Kidney epithelial cell (primary cell): Measurements from ENCODE around the gene ANAPC2. TPM values are rescaled to one million over a fixed set of nuclear protein-coding genes. Genes with fewer than 3 reads are reported as not detected.

Experiments
- DNase-seq: peaks from one replicate; pipeline ENCODE4 v3.0.0-alpha.2; 2010; ENCODE audit warnings: low read depth
- H3K27me3 ChIP-seq: 2 replicates; pipeline ENCODE4 v1.6.0; 2011; ENCODE audit warnings: low read length; ENCODE audit not compliant: control insufficient read depth, insufficient read depth
- H3K36me3 ChIP-seq: 2 replicates; pipeline ENCODE4 v1.5.1; 2011; ENCODE audit warnings: low read length; ENCODE audit not compliant: control insufficient read depth, insufficient read depth
- H3K4me3 ChIP-seq: 2 replicates; pipeline ENCODE4 v1.5.1; 2011; ENCODE audit warnings: low read depth, mild to moderate bottlenecking, control low read depth, low read length
- CTCF ChIP-seq: IDR thresholded peaks from 2 replicates; pipeline ENCODE4 v1.5.1; 2011; ENCODE audit warnings: mild to moderate bottlenecking, moderate library complexity, low read length, control low read depth, inconsistent platforms; ENCODE audit not compliant: insufficient read depth, poor library complexity, severe bottlenecking
- total RNA-seq: library from RNA; depleted of rRNA; stranded (reverse); fragments of >200 nt; gene quantifications from 2 replicates; pipeline ENCODE4 v1.2.3, GENCODE V29; 2015

Gene ANAPC2, protein sequence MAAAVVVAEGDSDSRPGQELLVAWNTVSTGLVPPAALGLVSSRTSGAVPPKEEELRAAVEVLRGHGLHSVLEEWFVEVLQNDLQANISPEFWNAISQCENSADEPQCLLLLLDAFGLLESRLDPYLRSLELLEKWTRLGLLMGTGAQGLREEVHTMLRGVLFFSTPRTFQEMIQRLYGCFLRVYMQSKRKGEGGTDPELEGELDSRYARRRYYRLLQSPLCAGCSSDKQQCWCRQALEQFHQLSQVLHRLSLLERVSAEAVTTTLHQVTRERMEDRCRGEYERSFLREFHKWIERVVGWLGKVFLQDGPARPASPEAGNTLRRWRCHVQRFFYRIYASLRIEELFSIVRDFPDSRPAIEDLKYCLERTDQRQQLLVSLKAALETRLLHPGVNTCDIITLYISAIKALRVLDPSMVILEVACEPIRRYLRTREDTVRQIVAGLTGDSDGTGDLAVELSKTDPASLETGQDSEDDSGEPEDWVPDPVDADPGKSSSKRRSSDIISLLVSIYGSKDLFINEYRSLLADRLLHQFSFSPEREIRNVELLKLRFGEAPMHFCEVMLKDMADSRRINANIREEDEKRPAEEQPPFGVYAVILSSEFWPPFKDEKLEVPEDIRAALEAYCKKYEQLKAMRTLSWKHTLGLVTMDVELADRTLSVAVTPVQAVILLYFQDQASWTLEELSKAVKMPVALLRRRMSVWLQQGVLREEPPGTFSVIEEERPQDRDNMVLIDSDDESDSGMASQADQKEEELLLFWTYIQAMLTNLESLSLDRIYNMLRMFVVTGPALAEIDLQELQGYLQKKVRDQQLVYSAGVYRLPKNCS
- total RNA-seq: 18.8 and 26.1 TPM in 2 replicates

- peak; percentile 59 for TF ChIP-seq CTCF
- peak within 1 kb of the TSS; percentile 88 for H3K4me3 ChIP-seq
- DNase-seq: peak; percentile 64
- no peaks in the 10 kb centered on the region for H3K27me3 ChIP-seq
- no peaks in the 10 kb centered on the region for H3K36me3 ChIP-seq
Measured at GRCh38 chr9:137188490-137189296, at the start of gene ANAPC2, which contains the start of gene SSNA1. TSS of gene ANAPC2 (minus strand) at chr9:137188560. CDS start at chr9:137188532, 28 bp downstream. TSS of gene SSNA1 (plus strand) at chr9:137188676. CDS start at chr9:137188727, 51 bp downstream.

GRCh38 chr9:137236936-137237421 lies 48.6 kb upstream of the ANAPC2 start:
- TF ChIP-seq CTCF: no peak
- Histone ChIP-seq H3K4me3 (no peak overlapping the region), H3K27me3 (peaks cover 39% of the 10 kb centered on the region), H3K36me3 (peaks cover 3% of the 10 kb centered on the region)
- no peak for DNase-seq

GRCh38 chr9:137236238-137236935 lies 48.0 kb upstream of the ANAPC2 start:
- Histone ChIP-seq H3K27me3 (peaks cover 41% of the 10 kb centered on the region), H3K4me3 (no peak overlapping the region), H3K36me3 (no peaks in the 10 kb centered on the region)
- peak; percentile 99 for TF ChIP-seq CTCF
- no peak for DNase-seq

DNA sequence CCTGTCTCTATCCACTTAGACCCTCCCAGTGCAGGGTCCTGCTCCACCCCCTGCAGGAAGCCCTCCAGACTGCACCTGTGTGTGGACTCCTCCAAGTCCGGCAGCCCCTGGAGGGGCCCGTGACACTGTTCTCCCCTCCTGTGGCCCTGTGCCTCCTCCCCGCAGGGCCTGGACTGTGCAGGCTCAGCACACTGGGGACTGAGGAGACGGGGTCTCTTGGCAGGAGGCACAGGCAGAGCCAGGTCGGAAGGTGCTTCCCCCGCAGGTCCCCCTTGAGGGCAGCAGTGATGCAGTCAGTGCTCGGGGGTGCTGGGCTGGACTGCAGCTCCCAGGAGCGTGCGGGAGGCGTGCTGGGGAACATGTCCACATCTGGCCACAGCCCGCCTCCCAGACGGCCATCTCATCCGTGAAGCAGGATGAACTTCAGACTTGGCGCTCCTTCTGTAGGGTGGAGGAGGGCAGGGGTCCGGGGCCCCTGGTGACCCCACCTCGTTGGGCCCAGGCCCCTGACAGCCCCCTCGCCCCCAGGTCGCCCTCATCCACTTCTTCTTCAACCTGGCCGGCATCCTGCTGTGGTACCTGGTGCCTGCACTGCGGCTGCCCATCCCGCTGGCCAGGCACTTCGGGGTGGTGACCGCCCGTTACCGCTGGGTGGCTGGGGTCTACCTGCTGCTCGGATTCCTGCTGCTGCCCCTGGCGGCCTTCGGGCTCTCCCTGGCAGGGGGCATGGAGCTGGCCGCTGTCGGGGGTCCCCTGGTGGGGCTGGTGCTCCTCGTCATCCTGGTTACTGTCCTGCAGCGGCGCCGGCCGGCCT lies 47.3 kb upstream of the ANAPC2 start:
- no peak for DNase-seq
- H3K4me3 ChIP-seq: no peak overlapping the region
- H3K36me3 ChIP-seq: no peaks in the 10 kb centered on the region
- peaks cover 42% of the 10 kb centered on the region for H3K27me3 ChIP-seq
- TF ChIP-seq CTCF: no peak
